Hepatic stellate cell (primary cell): Measurements from ENCODE around the gene HSF2.
A peak's percentile ranks its signal among the peaks of the same experiment; 100 is the strongest.

Experiments used
- DNase-seq: peaks from one replicate; pipeline ENCODE4 v3.0.0; 2011; ENCODE audit warnings: low spot score

HSF2 gene

DNA sequence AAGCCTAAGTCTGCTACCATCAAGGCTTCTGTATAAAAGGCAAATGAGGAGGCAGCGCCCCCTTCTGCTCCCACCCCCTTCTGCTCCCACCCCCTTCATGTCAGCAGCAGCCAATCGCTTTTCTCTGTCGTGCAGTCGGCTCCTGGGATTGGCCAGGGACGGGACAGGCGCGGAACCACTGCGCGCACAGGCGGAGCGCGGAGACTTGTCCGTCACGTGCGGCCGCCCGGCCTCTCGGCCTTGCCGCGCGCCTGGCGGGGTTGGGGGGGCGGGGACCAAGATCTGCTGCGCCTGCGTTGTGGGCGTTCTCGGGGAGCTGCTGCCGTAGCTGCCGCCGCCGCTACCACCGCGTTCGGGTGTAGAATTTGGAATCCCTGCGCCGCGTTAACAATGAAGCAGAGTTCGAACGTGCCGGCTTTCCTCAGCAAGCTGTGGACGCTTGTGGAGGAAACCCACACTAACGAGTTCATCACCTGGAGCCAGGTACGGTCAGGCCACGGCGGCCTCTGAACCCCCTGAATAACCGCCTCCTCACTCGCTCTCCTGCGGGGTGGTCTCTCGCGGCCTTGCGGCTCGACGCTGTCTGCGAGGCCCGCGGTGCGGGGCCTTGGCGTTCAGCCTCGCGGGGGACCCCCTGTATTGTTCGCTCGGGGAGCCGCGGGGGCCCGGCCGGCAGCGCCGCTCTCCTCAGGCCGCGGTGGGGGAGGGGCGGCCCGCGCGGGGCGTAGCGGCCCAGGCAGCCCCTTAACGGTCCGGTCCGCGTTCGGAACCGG is at the start of gene HSF2:
HSF2 (plus strand) TSS at position 305 of the 773 bp plus-strand sequence; CDS start at position 391, 86 bp downstream.
- DNase-seq: peak; percentile 90

DNA sequence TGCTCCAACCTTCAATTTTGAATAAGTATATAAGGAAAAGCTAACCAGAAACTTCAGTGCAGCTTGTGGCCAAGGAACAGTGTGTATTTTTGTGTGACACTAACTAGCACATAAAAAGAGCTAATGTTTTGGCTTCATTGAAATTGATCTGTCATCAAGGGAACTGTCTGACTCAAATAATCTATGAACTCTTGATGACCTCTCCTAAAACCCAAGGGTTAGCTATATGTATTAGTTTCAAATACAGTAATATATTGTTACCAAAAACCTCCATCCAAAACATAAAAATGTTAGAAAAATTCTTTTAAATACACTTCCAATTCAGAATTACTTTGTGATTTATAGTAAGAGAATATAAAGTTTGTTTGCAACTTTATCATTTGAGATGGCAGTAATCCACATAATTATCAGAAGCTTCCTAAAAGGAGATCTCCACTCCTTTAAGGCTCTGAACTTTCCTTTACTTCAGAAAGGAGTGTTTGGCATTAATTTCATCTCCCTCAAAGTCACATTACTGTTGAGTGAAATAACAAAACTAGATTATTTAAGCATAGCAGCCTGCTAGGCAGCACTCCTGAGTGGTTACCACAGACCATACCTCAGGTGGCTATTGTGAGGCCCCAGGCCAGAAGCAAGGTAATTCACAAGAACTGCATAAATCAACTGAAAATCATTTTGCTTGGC is 46.3 kb upstream of the HSF2 start:
- no peak for DNase-seq

DNA sequence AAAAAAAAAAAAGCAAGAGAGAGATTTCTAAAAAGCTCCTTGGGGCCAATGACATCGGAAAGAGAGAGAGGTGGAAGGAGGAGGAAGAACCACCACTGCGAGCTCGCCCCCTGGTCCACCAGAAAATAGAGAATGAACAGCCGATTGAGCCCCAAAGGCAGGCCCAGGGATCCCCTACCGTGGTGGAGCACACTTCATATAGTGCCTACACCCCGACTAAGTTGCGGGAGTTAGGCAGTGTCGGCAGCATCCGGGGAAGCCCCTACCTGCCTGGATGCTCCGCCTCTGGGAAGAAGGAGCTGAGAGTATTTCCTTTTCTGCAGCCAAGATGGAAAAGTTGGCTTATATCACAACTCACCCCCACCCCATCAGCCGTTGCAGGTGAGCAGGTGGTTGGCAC is 38.6 kb upstream of the HSF2 start:
- DNase-seq: no peak

GRCh38 chr6:122361314-122361979 is 38.0 kb upstream of the HSF2 start:
- DNase-seq: no peak

- no peak for DNase-seq
Measured at GRCh38 chr6:122363769-122364483, 35.5 kb upstream of the HSF2 start.

DNA sequence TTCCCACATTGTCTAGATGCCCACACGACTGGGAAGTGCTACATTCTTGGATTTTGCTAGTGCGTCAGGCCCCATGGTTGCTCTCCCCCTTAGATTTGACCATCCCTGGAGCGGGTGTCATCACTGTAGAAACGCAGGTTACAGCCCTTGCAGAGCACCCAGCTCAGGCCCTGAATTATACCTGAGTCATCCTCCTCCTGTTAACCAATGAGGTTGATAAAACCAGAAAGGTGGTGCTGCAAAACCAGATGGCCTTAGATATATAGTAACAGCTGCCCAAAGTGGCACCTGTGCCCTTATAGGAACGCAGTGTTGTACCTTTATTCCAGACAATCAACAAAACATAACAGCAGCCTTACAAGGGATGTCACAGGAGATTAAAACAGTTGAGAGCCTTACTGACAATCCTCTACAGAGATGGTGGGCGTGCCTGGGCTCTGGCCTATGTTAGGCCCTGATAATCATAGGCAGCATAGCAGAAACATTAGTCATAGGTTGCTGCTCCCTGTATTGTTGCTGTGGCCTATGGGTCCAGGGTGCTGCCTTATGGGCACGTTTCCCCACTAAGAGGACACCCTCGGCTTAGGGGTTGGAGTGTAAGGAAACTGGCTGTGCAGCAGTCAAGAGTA is 33.6 kb upstream of the HSF2 start:
- no peak for DNase-seq

GRCh38 chr6:122367171-122367570 is 32.3 kb upstream of the HSF2 start:
- no peak for DNase-seq

GRCh38 chr6:122369536-122369935 is 29.9 kb upstream of the HSF2 start:
- no peak for DNase-seq

- DNase-seq: no peak
Measured at GRCh38 chr6:122372647-122373046, 26.8 kb upstream of the HSF2 start.

DNA sequence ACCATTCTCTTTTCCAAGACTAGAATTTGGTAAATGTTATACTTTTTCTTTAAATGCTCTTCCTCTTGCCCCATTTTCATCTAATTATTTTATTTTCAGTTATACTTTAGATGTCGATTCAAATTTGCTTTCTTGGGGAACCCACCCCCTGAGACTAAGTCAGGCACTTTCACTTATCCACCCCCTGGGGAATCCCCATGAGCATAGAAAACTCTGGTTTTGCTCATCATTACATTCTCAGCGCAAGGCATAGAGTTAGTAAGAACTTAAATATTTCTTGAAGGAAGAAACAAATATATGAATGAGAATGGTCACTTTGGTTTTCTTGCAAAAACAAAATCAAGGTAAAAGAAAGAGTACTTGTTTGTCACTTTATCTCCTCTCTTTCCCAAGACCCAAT is 25.1 kb upstream of the HSF2 start:
- no peak for DNase-seq

DNA sequence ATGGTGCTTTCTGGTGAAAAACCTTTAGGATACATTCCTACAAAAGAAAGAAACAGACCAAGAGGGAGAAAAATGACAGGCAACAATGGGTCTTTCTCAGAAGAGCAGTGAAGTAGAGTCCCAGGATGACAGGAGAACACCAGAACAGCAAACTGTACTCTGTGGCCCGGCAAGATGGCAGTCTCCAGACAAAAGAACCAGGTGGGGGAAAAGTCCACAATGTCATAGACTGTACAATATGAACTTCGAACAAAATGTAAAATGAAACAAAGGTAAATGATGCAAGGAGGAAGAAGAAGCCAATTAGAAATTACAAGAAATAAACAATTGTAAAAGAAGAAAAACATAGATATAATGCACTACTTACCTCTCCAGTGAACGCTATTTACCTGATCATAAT is 23.2 kb upstream of the HSF2 start:
- DNase-seq: no peak

DNA sequence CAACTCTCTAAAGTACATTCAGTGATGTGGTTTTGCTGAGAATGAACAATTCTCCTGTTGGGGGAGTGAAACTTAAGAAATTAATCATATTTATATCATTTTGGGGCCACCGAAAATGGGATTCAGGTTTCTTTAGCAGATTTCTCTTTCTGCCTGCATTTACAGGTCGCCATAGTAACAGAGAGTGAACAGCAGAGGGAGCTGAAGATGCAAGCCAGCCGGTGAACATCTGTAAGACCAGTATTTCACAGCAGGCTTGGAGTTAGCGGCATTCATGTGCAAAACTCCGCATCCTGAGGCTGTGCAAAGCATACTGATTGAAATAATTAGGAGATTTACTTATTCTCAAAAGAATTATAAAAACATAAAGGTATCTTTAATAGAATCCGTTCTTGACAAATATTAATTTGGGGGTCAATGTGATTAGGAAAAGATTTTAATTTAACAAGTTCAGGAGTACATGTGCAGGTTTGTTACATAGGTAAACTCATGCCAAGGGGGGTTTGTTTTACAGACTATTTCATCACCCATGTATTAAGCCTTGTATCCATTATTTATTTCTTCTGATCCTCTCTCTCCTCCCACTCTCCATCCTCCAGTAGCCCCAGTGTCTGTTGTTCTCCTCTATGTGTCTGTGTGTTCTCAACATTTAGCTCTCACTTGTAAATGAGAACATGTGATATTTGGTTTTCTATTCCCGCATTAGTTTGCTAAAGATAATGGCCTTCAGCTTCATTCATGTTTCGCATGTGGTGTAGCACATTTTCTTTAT is 17.8 kb upstream of the HSF2 start:
- DNase-seq: no peak

- no peak for DNase-seq
Measured at GRCh38 chr6:122385857-122386612, 13.4 kb upstream of the HSF2 start.

GRCh38 chr6:122388945-122389344 is 10.5 kb upstream of the HSF2 start:
- DNase-seq: no peak

- DNase-seq: no peak
Measured at GRCh38 chr6:122389704-122390372, 9.6 kb upstream of the HSF2 start.

DNA sequence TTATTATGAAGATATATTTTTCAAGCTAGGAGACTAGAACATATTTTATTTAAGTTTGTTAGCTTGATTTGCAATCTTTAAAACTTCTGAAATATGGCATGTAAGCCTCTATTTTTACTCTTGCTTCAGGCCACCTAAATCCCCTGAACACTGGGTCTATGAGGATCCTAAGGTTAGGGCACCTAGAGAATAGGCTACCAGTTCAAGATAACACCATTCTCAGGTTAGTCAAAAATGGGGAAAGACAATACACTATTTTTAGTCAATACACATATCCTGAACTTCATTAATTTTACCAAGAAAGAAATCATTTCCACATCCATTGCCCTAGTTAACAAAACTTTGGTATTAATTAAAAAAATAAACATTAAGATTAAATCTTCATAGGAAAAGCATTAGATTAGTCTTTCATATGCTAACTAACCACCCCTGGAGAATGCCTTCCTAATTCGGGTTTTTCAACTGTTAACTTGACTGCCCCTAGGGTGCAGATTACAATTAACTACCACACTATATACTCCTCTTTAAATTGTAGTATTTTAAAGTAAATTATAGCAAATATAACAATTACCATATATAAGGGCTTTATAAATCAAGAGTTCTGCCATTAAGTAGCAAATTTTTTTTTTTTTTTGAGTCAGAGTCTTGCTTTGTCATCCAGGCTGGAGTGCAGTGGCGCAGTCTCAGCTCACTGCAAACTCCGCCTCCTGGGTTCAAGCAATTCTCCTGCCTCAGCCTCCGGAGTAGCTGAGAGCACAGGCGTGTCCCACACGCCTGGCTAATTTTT is 6.7 kb upstream of the HSF2 start:
- no peak for DNase-seq

DNA sequence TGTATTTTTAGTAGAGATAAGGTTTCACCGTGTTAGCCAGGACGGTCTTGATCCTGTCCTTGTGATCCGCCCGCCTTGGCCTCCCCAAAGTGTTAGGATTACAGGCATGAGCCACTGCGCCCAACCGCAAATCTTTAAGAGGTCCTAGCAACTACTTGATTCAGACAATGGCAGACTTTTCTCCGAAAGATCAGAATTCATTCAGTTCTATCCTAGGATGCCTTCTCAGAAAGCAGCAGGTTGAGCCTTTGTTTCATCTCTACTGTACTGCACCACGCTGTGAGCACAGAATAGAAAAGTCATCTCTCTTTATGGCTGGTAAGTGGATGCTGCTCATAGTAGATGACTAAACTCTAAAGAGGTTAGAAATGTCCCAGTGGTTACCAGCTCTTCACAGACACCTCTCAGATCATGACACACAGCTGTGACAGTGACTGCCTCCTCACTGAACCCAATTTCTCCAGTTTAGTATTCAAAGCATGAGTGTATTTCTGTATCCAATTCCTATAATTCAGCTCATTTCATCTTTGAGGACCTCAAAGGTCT is 6.0 kb upstream of the HSF2 start:
- no peak for DNase-seq

- DNase-seq: no peak
Measured at GRCh38 chr6:122394016-122394415, 5.4 kb upstream of the HSF2 start.

- no peak for DNase-seq
Measured at GRCh38 chr6:122399055-122399347, 451 bp upstream of the HSF2 start.
